H9 (cell line): ENCODE results near the gene DERA. TPM values are rescaled to one million over a fixed set of nuclear protein-coding genes. Genes with fewer than 3 reads are reported as not detected.

Experiments
- DNase-seq: peaks from one replicate; pipeline ENCODE4 v3.0.0-alpha.2; 2017
- H2AFZ ChIP-seq: one replicate; pipeline ENCODE4 v1.6.1; 2013; ENCODE audit warnings: mild to moderate bottlenecking, low read length, control low read depth, moderate library complexity
- H2AK5ac ChIP-seq: 2 replicates; pipeline ENCODE4 v1.6.1; 2013; ENCODE audit warnings: low read length, control low read depth, mixed read lengths; ENCODE audit not compliant: insufficient read length
- H2BK120ac ChIP-seq: one replicate; pipeline ENCODE4 v1.6.1; 2013; ENCODE audit warnings: low read depth, mild to moderate bottlenecking, low read length, control low read depth, inconsistent platforms; ENCODE audit not compliant: poor library complexity, severe bottlenecking
- H2BK12ac ChIP-seq: 2 replicates; pipeline ENCODE4 v1.6.1; 2013; ENCODE audit warnings: low read length, control low read depth, mixed read lengths, low read depth; ENCODE audit not compliant: insufficient read length
- H2BK15ac ChIP-seq: 2 replicates; pipeline ENCODE4 v1.6.1; 2013; ENCODE audit warnings: low read depth, low read length, control low read depth
- H2BK20ac ChIP-seq: one replicate; pipeline ENCODE4 v1.6.1; 2013; ENCODE audit warnings: low read depth, mild to moderate bottlenecking, low read length, control low read depth, inconsistent platforms; ENCODE audit not compliant: poor library complexity, severe bottlenecking
- H2BK5ac ChIP-seq: 2 replicates; pipeline ENCODE4 v1.6.1; 2013; ENCODE audit warnings: low read length, control low read depth, mixed read lengths; ENCODE audit not compliant: insufficient read length
- H3K14ac ChIP-seq: 2 replicates; pipeline ENCODE4 v1.6.1; 2013; ENCODE audit warnings: low read length, control low read depth; ENCODE audit not compliant: insufficient read depth
- H3K18ac ChIP-seq: 2 replicates; pipeline ENCODE4 v1.6.1; 2013; ENCODE audit warnings: low read depth, mild to moderate bottlenecking, mixed read lengths, low read length, control low read depth; ENCODE audit not compliant: insufficient read length
- H3K23ac ChIP-seq: 2 replicates; pipeline ENCODE4 v1.6.1; 2013; ENCODE audit warnings: low read length, control low read depth, mixed read lengths, low read depth; ENCODE audit not compliant: insufficient read length
- H3K23me2 ChIP-seq: 2 replicates; pipeline ENCODE4 v1.6.1; 2013; ENCODE audit warnings: low read depth, mild to moderate bottlenecking, mixed read lengths, low read length, control low read depth; ENCODE audit not compliant: insufficient read length, poor library complexity, severe bottlenecking
- H3K27ac ChIP-seq: 2 replicates; pipeline ENCODE4 v1.5.1; 2013; ENCODE audit warnings: low read length, control low read depth, mixed read lengths, low read depth; ENCODE audit not compliant: insufficient read length
- H3K27me3 ChIP-seq: 2 replicates; pipeline ENCODE4 v1.6.1; 2013; ENCODE audit warnings: low read length, control low read depth, inconsistent platforms; ENCODE audit not compliant: insufficient read depth
- H3K4ac ChIP-seq: 2 replicates; pipeline ENCODE4 v1.6.1; 2013; ENCODE audit warnings: low read depth, mild to moderate bottlenecking, control low read depth, inconsistent platforms, low read length, moderate library complexity
- H3K4me1 ChIP-seq: 2 replicates; pipeline ENCODE4 v1.6.1; 2013; ENCODE audit warnings: low read length, control low read depth, inconsistent platforms; ENCODE audit not compliant: insufficient read depth
- H3K4me2 ChIP-seq: 2 replicates; pipeline ENCODE4 v1.6.1; 2013; ENCODE audit warnings: low read length, control low read depth, mixed read lengths; ENCODE audit not compliant: insufficient read length, insufficient read depth
- H3K56ac ChIP-seq: 2 replicates; pipeline ENCODE4 v1.6.1; 2013; ENCODE audit warnings: low read depth, mild to moderate bottlenecking, mixed read lengths, low read length, control low read depth; ENCODE audit not compliant: insufficient read length
- H3K79me1 ChIP-seq: 2 replicates; pipeline ENCODE4 v1.6.1; 2013; ENCODE audit warnings: low read depth, mild to moderate bottlenecking, moderate library complexity, low read length, control low read depth, inconsistent platforms; ENCODE audit not compliant: insufficient read depth, poor library complexity, severe bottlenecking
- H3K79me2 ChIP-seq: 2 replicates; pipeline ENCODE4 v1.6.1; 2013; ENCODE audit warnings: low read length, control low read depth, inconsistent platforms; ENCODE audit not compliant: insufficient read depth
- H3K9ac ChIP-seq: 2 replicates; pipeline ENCODE4 v1.6.1; 2013; ENCODE audit warnings: low read length, control low read depth, mixed read lengths; ENCODE audit not compliant: insufficient read length; ENCODE audit errors: extremely low read depth
- H3K9me3 ChIP-seq: one replicate; pipeline ENCODE4 v1.6.1; 2013; ENCODE audit warnings: low read depth, low read length, inconsistent platforms; ENCODE audit not compliant: control insufficient read depth
- H3T11ph ChIP-seq: one replicate; pipeline ENCODE4 v1.6.1; 2013; ENCODE audit warnings: mild to moderate bottlenecking, low read length, control low read depth, inconsistent platforms
- H4K20me1 ChIP-seq: one replicate; pipeline ENCODE4 v1.6.1; 2013; ENCODE audit not compliant: control insufficient read depth, insufficient read length, insufficient read depth
- H4K5ac ChIP-seq: 2 replicates; pipeline ENCODE4 v1.6.1; 2013; ENCODE audit warnings: low read depth, mild to moderate bottlenecking, mixed read lengths, low read length, control low read depth; ENCODE audit not compliant: insufficient read length
- H4K8ac ChIP-seq: replicated peaks from 2 replicates; pipeline ENCODE4 v1.6.1; 2013; ENCODE audit warnings: low read length, control low read depth, mixed read lengths, low read depth; ENCODE audit not compliant: insufficient read length
- H4K91ac ChIP-seq: 2 replicates; pipeline ENCODE4 v1.6.1; 2013; ENCODE audit warnings: low read depth, mild to moderate bottlenecking, moderate library complexity, mixed read lengths, low read length, control low read depth; ENCODE audit not compliant: insufficient read length
- H3K27ac Mint-ChIP-seq, 3 experiments: 2 replicates in 2 of 3; 3 replicates in 1 of 3; pipeline ENCODE4 v1.8.0; 2020 to 2021; ENCODE audit warnings: mixed read lengths in 3 of 3, mild to moderate bottlenecking in 1 of 3, moderate library complexity in 1 of 3
- H3K27me3 Mint-ChIP-seq: 2 replicates; pipeline ENCODE4 v1.8.0; 2021; ENCODE audit warnings: low read depth, mild to moderate bottlenecking, moderate library complexity, mixed read lengths
- H3K36me3 Mint-ChIP-seq, 3 experiments: 2 replicates in 2 of 3; 3 replicates in 1 of 3; pipeline ENCODE4 v1.8.0; 2020 to 2021; ENCODE audit warnings: low read depth in 3 of 3, mixed read lengths in 3 of 3; ENCODE audit not compliant: insufficient read depth in 1 of 3
- H3K4me1 Mint-ChIP-seq, 2 experiments: 2 replicates each; pipeline ENCODE4 v1.8.0; 2020; ENCODE audit warnings: mixed read lengths in 2 of 2
- H3K4me3 Mint-ChIP-seq, 2 experiments: 2 replicates in 1 of 2; 3 replicates in 1 of 2; pipeline ENCODE4 v1.8.0; 2020 to 2021; ENCODE audit warnings: mild to moderate bottlenecking in 2 of 2, mixed read lengths in 2 of 2, moderate library complexity in 1 of 2
- H3K9me3 Mint-ChIP-seq, 2 experiments: 2 replicates in 1 of 2; 3 replicates in 1 of 2; pipeline ENCODE4 v1.8.0; 2020; ENCODE audit warnings: mild to moderate bottlenecking in 2 of 2, mixed read lengths in 2 of 2, moderate library complexity in 1 of 2
- CTCF ChIP-seq: fragments of 200-600 bp; sonication (generic); conservative IDR thresholded peaks from 3 replicates; pipeline ENCODE4 v1.8.0; 2021; ENCODE audit warnings: antibody characterized with exemption, mild to moderate bottlenecking
- WGBS: extraction: QIAGEN DNeasy Blood & Tissue Kit; methylation state at CpG from one replicate; pipeline ENCODE4 v1.1.7; 2013; ENCODE audit warnings: missing lambda C conversion rate, low lambda C conversion rate, mixed read lengths; ENCODE audit not compliant: insufficient read length; ENCODE audit errors: extremely low coverage; 5-methylcytosine and 5-hydroxymethylcytosine counted together
- total RNA-seq: library from RNA; stranded (reverse); gene quantifications from 2 replicates; pipeline ENCODE4 v1.2.1, GENCODE V29; 2021

Gene DERA
- total RNA-seq, 1 experiment from 2014 or later = 20.9 TPM

GRCh38 chr12:16034136-16034817 is 123.1 kb downstream of the DERA start:
- no peak overlapping the region for H2BK5ac ChIP-seq
- no peak overlapping the region for H4K5ac ChIP-seq
- H3K79me2 ChIP-seq = no peaks in the 10 kb centered on the region
- Mint-ChIP-seq H3K27ac (no peak overlapping the region; a peak in 1 of 7 replicates), H3K27me3 (no peaks in the 10 kb centered on the region), H3K36me3 (no peaks in the 10 kb centered on the region), H3K9me3 (no peaks in the 10 kb centered on the region), H3K4me3 (no peak overlapping the region), H3K4me1 (peaks cover 18 to 22% of the 10 kb centered on the region in 2 experiments)
- no peak overlapping the region for H3K23ac ChIP-seq
- no CpG with 5 or more reads among the region's 5 CpGs for WGBS
- no peak overlapping the region for H3K14ac ChIP-seq
- H3K27me3 ChIP-seq = no peaks in the 10 kb centered on the region
- H3K27ac ChIP-seq = no peak overlapping the region
- H3K4ac ChIP-seq = no peak overlapping the region
- no peaks in the 10 kb centered on the region; the same call in 1 of the 2 replicates for H3K4me1 ChIP-seq
- no peak overlapping the region for H2AFZ ChIP-seq
- H3T11ph ChIP-seq = no peak overlapping the region
- no peaks in the 10 kb centered on the region for H3K23me2 ChIP-seq
- no peak for TF ChIP-seq CTCF
- no peak overlapping the region for H3K18ac ChIP-seq
- no peak overlapping the region for H2AK5ac ChIP-seq
- DNase-seq = no peak
- no peak overlapping the region for H3K56ac ChIP-seq
- no peaks in the 10 kb centered on the region for H3K9me3 ChIP-seq
- no peak overlapping the region for H3K4me2 ChIP-seq
- no peak overlapping the region for H2BK20ac ChIP-seq
- H4K8ac ChIP-seq = no peak overlapping the region
- H2BK12ac ChIP-seq = no peak overlapping the region
- H4K91ac ChIP-seq = no peak overlapping the region
- no peak overlapping the region for H2BK120ac ChIP-seq
- no peaks in the 10 kb centered on the region for H3K79me1 ChIP-seq
- H4K20me1 ChIP-seq = no peaks in the 10 kb centered on the region
- no peak overlapping the region for H3K9ac ChIP-seq
- H2BK15ac ChIP-seq = no peak overlapping the region
